ENCODE data around the gene EML1.
"Not testable (repeated sequence)": the region's sequence is repeated elsewhere in the genome, so short reads cannot be mapped to it uniquely, and the experiment has no call there.

Gene EML1

GRCh38 chr14:99930420-99931274, 137.4 kb downstream of the EML1 start:
- no peak for DNase-seq (ENCODE audit: low read depth in 2 of 2, low spot score in 1 of 2)

- DNase-seq (ENCODE audit: low read depth in 2 of 2, low spot score in 1 of 2): no peak
These were observed 138.1 kb downstream of the EML1 start for GRCh38 chr14:99931308-99931707.

GRCh38 chr14:99936056-99936455, 142.8 kb downstream of the EML1 start:
- DNase-seq (ENCODE audit: low read depth in 2 of 2, low spot score in 1 of 2): no peak

GRCh38 chr14:99936738-99937474, 143.7 kb downstream of the EML1 start:
- DNase-seq (ENCODE audit: low read depth in 2 of 2, low spot score in 1 of 2): no peak

- no peak for DNase-seq (ENCODE audit: low read depth in 2 of 2, low spot score in 1 of 2)
These were observed 144.4 kb downstream of the EML1 start for GRCh38 chr14:99937475-99938244.

- no peak for DNase-seq (ENCODE audit: low read depth in 2 of 2, low spot score in 1 of 2)
These were observed 145.2 kb downstream of the EML1 start for GRCh38 chr14:99938376-99938775.

- DNase-seq (ENCODE audit: low read depth in 2 of 2, low spot score in 1 of 2): no peak
These were observed 145.7 kb downstream of the EML1 start for GRCh38 chr14:99938896-99939295.

- no peak for DNase-seq (ENCODE audit: low read depth in 2 of 2, low spot score in 1 of 2)
These were observed 146.2 kb downstream of the EML1 start for GRCh38 chr14:99939421-99939820.

- no peak for DNase-seq (ENCODE audit: low read depth in 2 of 2, low spot score in 1 of 2)
These were observed 146.9 kb downstream of the EML1 start for GRCh38 chr14:99940064-99940463.

- no peak for DNase-seq (ENCODE audit: low read depth in 2 of 2, low spot score in 1 of 2)
These were observed 148.0 kb downstream of the EML1 start for GRCh38 chr14:99941211-99941610.

GRCh38 chr14:99943620-99944019, 150.4 kb downstream of the EML1 start:
- no peak for DNase-seq (ENCODE audit: low read depth in 2 of 2, low spot score in 1 of 2)

GRCh38 chr14:99944241-99944651, 151.0 kb downstream of the EML1 start:
- no peak for DNase-seq (ENCODE audit: low read depth in 2 of 2, low spot score in 1 of 2)

GRCh38 chr14:99945732-99946651, 152.8 kb downstream of the EML1 start:
- no peak for DNase-seq (ENCODE audit: low read depth in 2 of 2, low spot score in 1 of 2)

- DNase-seq (ENCODE audit: low read depth in 2 of 2, low spot score in 1 of 2): peak; percentile 16 to 29
These were observed 153.7 kb downstream of the EML1 start for GRCh38 chr14:99946652-99947489.

- DNase-seq (ENCODE audit: low read depth in 2 of 2, low spot score in 1 of 2): no peak
These were observed 154.5 kb downstream of the EML1 start for GRCh38 chr14:99947695-99948094.

- DNase-seq (ENCODE audit: low read depth in 2 of 2, low spot score in 1 of 2): not testable (repeated sequence)
These were observed 156.0 kb downstream of the EML1 start for GRCh38 chr14:99949011-99949732.

- DNase-seq (ENCODE audit: low read depth in 2 of 2, low spot score in 1 of 2): no peak
These were observed 157.0 kb downstream of the EML1 start for GRCh38 chr14:99950181-99950580.

- DNase-seq (ENCODE audit: low read depth in 2 of 2, low spot score in 1 of 2): no peak
These were observed 157.9 kb downstream of the EML1 start for GRCh38 chr14:99951085-99951484.

- DNase-seq (ENCODE audit: low read depth in 2 of 2, low spot score in 1 of 2): no peak
These were observed 158.8 kb downstream of the EML1 start for GRCh38 chr14:99952039-99952438.

All from stimulated activated CD8-positive, alpha-beta memory T cell treated with anti-CD3 and anti-CD28 coated beads, Interleukin-4, amount 100 ng/mL, for 4 hours (primary cell).